MM.1S (cell line): ENCODE data around the gene CCL2.
A peak's percentile ranks its signal among the peaks of the same experiment; 100 is the strongest.

Experiments used
- DNase-seq: peaks from one replicate; pipeline ENCODE4 v3.0.0-alpha.2; 2015
- H2AFZ ChIP-seq: fragments of 300-600 bp; sonication (generic); 2 replicates; pipeline ENCODE4 v1.6.0; 2016; ENCODE audit warnings: antibody characterized with exemption, low read length
- H3F3A ChIP-seq: fragments of 300-600 bp; sonication (generic); 2 replicates; pipeline ENCODE4 v1.6.1; 2016; ENCODE audit warnings: mild to moderate bottlenecking, antibody characterized with exemption, low read length, moderate library complexity, mixed read lengths; ENCODE audit not compliant: insufficient read depth
- H3K27ac ChIP-seq: fragments of 300-600 bp; sonication (generic); 2 replicates; pipeline ENCODE4 v1.5.1; 2016; ENCODE audit warnings: mild to moderate bottlenecking, low read length
- H3K27me3 ChIP-seq: fragments of 300-600 bp; sonication (generic); replicated peaks from 2 replicates; pipeline ENCODE4 v1.6.0; 2016; ENCODE audit warnings: low read length; ENCODE audit not compliant: insufficient read depth
- H3K36me3 ChIP-seq: fragments of 300-600 bp; sonication (generic); replicated peaks from 2 replicates; pipeline ENCODE4 v1.6.1; 2016; ENCODE audit warnings: mild to moderate bottlenecking, low read length, mixed read lengths; ENCODE audit not compliant: insufficient read depth
- H3K4me1 ChIP-seq: fragments of 300-600 bp; sonication (generic); 2 replicates; pipeline ENCODE4 v1.6.1; 2016; ENCODE audit warnings: low read length, mixed read lengths
- H3K4me2 ChIP-seq: fragments of 300-600 bp; sonication (generic); 2 replicates; pipeline ENCODE4 v1.6.0; 2016; ENCODE audit warnings: low read depth, low read length
- H3K4me3 ChIP-seq: fragments of 300-600 bp; sonication (generic); 2 replicates; pipeline ENCODE4 v1.5.1; 2016; ENCODE audit warnings: low read length, mixed read lengths
- H3K79me2 ChIP-seq: fragments of 300-600 bp; sonication (generic); 2 replicates; pipeline ENCODE4 v1.6.1; 2016; ENCODE audit warnings: mixed run types, low read length, mixed read lengths
- H3K9ac ChIP-seq: fragments of 300-600 bp; sonication (generic); 2 replicates; pipeline ENCODE4 v1.6.1; 2016; ENCODE audit warnings: low read length, mixed read lengths
- H3K9me2 ChIP-seq: fragments of 300-600 bp; sonication (generic); replicated peaks from 2 replicates; pipeline ENCODE4 v1.6.1; 2016; ENCODE audit warnings: mild to moderate bottlenecking, low read length, mixed read lengths; ENCODE audit not compliant: insufficient read depth
- H3K9me3 ChIP-seq: fragments of 300-600 bp; sonication (generic); replicated peaks from 2 replicates; pipeline ENCODE4 v1.6.1; 2016; ENCODE audit warnings: mild to moderate bottlenecking, low read length, mixed read lengths; ENCODE audit not compliant: insufficient read depth
- H4K20me1 ChIP-seq: fragments of 300-600 bp; sonication (generic); 2 replicates; pipeline ENCODE4 v1.6.1; 2016; ENCODE audit warnings: mild to moderate bottlenecking, low read length, moderate library complexity, mixed read lengths; ENCODE audit not compliant: insufficient read depth
- EZH2 ChIP-seq: fragments of 300-600 bp; sonication (generic); optimal IDR thresholded peaks from 2 replicates; pipeline ENCODE3; 2017; ENCODE audit warnings: low read depth, mild to moderate bottlenecking, antibody characterized with exemption, low read length, mixed read lengths
- EZH2phosphoT487 ChIP-seq: fragments of 300-600 bp; sonication (generic); IDR thresholded peaks from 2 replicates; pipeline ENCODE4 v1.6.1; 2018; ENCODE audit warnings: antibody characterized with exemption, low read length
- TF ChIP-seq, protein P1 (sequence below): fragments of 300-600 bp; sonication (generic); IDR thresholded peaks from 2 replicates; pipeline ENCODE4 v1.5.1; 2016; ENCODE audit warnings: antibody characterized with exemption, low read length, mixed read lengths

CCL2 gene

DNA sequence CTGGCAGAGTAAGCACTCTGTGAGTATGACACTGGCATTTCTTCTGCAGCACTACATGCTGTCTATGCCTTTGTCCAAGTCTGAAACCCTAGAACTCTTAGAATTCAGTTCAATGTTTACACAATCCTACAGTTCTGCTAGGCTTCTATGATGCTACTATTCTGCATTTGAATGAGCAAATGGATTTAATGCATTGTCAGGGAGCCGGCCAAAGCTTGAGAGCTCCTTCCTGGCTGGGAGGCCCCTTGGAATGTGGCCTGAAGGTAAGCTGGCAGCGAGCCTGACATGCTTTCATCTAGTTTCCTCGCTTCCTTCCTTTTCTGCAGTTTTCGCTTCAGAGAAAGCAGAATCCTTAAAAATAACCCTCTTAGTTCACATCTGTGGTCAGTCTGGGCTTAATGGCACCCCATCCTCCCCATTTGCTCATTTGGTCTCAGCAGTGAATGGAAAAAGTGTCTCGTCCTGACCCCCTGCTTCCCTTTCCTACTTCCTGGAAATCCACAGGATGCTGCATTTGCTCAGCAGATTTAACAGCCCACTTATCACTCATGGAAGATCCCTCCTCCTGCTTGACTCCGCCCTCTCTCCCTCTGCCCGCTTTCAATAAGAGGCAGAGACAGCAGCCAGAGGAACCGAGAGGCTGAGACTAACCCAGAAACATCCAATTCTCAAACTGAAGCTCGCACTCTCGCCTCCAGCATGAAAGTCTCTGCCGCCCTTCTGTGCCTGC is at the start of gene CCL2:
Gene CCL2 (plus strand): TSS at position 635 of the 730 bp plus-strand sequence. CDS start 65 bp downstream, at position 700.
- DNase-seq = peak; percentile 32
- Histone ChIP-seq H4K20me1 (no peaks in the 10 kb centered on the region), H3F3A (no peaks in the 10 kb centered on the region), H3K4me2 (peak within 1 kb of the TSS; percentile 70), H3K79me2 (no peaks in the 10 kb centered on the region), H3K36me3 (no peaks in the 10 kb centered on the region), H3K9ac (no peak within 1 kb of the TSS), H2AFZ (peak within 1 kb of the TSS; percentile 71), H3K27ac (no peak within 1 kb of the TSS), H3K4me3 (peak within 1 kb of the TSS; percentile 39), H3K27me3 (no peaks in the 10 kb centered on the region), H3K4me1 (peaks cover 19% of the 10 kb centered on the region), H3K9me2 (no peaks in the 10 kb centered on the region), H3K9me3 (no peaks in the 10 kb centered on the region)
- TF ChIP-seq, protein P1, sequence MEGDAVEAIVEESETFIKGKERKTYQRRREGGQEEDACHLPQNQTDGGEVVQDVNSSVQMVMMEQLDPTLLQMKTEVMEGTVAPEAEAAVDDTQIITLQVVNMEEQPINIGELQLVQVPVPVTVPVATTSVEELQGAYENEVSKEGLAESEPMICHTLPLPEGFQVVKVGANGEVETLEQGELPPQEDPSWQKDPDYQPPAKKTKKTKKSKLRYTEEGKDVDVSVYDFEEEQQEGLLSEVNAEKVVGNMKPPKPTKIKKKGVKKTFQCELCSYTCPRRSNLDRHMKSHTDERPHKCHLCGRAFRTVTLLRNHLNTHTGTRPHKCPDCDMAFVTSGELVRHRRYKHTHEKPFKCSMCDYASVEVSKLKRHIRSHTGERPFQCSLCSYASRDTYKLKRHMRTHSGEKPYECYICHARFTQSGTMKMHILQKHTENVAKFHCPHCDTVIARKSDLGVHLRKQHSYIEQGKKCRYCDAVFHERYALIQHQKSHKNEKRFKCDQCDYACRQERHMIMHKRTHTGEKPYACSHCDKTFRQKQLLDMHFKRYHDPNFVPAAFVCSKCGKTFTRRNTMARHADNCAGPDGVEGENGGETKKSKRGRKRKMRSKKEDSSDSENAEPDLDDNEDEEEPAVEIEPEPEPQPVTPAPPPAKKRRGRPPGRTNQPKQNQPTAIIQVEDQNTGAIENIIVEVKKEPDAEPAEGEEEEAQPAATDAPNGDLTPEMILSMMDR = no peak
- TF ChIP-seq EZH2phosphoT487 (no peak), EZH2 (no peak)

DNA sequence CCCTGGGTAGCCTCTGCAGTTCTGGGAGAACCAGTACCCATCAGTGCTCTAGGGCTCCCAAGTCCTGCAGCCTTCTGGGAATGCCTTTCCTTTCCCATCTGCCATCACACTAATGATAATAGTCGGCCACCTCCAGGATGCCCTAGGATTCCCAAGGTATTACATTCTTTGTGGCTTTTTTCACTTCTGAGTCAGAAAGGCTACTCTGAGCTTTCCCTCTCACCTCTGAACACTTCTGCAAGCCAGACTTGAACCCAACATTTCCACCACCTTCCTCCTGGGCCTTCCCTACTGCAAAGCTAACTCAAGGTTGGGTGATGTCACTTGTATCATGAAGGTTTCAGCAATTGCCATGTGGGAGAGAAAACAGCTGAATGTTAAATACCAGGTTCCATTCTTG is 49.7 kb upstream of the CCL2 start:
- no peak for DNase-seq
- Histone ChIP-seq H3F3A (no peaks in the 10 kb centered on the region), H3K4me2 (no peak overlapping the region), H3K79me2 (no peaks in the 10 kb centered on the region), H3K9me2 (no peaks in the 10 kb centered on the region), H3K36me3 (no peaks in the 10 kb centered on the region), H4K20me1 (no peaks in the 10 kb centered on the region), H2AFZ (no peak overlapping the region), H3K4me1 (no peaks in the 10 kb centered on the region), H3K27me3 (no peaks in the 10 kb centered on the region), H3K27ac (no peak overlapping the region), H3K9ac (no peak overlapping the region), H3K4me3 (no peak overlapping the region), H3K9me3 (no peaks in the 10 kb centered on the region)
- TF ChIP-seq EZH2 = no peak
- TF ChIP-seq, protein P1 = no peak
- TF ChIP-seq EZH2phosphoT487 = no peak

DNA sequence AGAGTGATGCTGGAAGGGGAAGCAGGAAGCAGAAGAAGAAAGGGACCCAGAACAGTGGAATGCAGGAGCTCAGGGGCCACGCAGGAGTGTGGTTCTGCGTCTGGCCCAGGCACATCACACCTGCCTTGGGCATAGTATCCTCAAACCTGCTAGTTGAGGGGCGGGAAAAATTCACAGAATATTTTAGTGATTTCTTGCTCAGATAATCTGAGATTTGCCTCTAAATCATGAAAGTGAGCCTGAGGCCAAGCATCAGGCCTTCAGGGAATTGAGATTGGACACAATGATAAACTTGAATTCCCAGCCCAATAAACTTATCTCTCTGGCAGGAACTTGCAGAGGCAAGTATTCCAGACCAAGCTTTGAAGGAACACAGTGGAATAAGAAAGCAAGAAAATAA is 48.5 kb upstream of the CCL2 start:
- H4K20me1 ChIP-seq = no peaks in the 10 kb centered on the region
- no peaks in the 10 kb centered on the region for H3K9me2 ChIP-seq
- H3K27me3 ChIP-seq = no peaks in the 10 kb centered on the region
- H3K4me3 ChIP-seq = no peak overlapping the region
- DNase-seq = no peak
- TF ChIP-seq, protein P1 = no peak
- TF ChIP-seq EZH2 (no peak), EZH2phosphoT487 (no peak)
- H2AFZ ChIP-seq = no peak overlapping the region
- no peaks in the 10 kb centered on the region for H3K79me2 ChIP-seq
- H3K27ac ChIP-seq = no peak overlapping the region
- H3K9ac ChIP-seq = no peak overlapping the region
- H3K4me2 ChIP-seq = no peak overlapping the region
- no peaks in the 10 kb centered on the region for H3K9me3 ChIP-seq
- no peaks in the 10 kb centered on the region for H3K4me1 ChIP-seq
- H3K36me3 ChIP-seq = no peaks in the 10 kb centered on the region
- H3F3A ChIP-seq = no peaks in the 10 kb centered on the region
